Uterus (tissue), 4 donors: Measurements from ENCODE around the gene C5AR2. TPM values are rescaled to one million over a fixed set of nuclear protein-coding genes. Genes with fewer than 3 reads are reported as not detected.
"Not testable (repeated sequence)": the region's sequence is repeated elsewhere in the genome, so short reads cannot be mapped to it uniquely, and the experiment has no call there.

Source experiments
- DNase-seq, 2 donors: peaks; one replicate each; pipeline ENCODE4 v3.0.0-alpha.2; 2019 to 2020
- H3K27ac ChIP-seq, 2 donors: fragments of 200-600 bp; sonication (generic); 1 replicate in 1 of 2; 2 replicates in 1 of 2; pipeline ENCODE4 v1.5.1; 2016 to 2018
- H3K27me3 ChIP-seq, 2 donors: fragments of 200-600 bp; sonication (generic); one replicate each; pipeline ENCODE4 v1.5.1; 2018 to 2019; ENCODE audit warnings: control low read depth in 1 of 2
- H3K36me3 ChIP-seq, 2 donors: fragments of 200-600 bp; sonication (generic); one replicate each; pipeline ENCODE4 v1.5.1; 2019; ENCODE audit warnings: control low read depth in 1 of 2
- H3K4me1 ChIP-seq, 2 donors: fragments of 200-600 bp; sonication (generic); one replicate each; pipeline ENCODE4 v1.5.1; 2018 to 2019; ENCODE audit warnings: control low read depth in 1 of 2
- H3K4me3 ChIP-seq, 2 donors: fragments of 200-600 bp; sonication (generic); 1 replicate in 1 of 2; 2 replicates in 1 of 2; pipeline ENCODE4 v1.5.1; 2018 to 2019; ENCODE audit warnings: mild to moderate bottlenecking in 1 of 2
- H3K9me3 ChIP-seq, 2 donors: fragments of 200-600 bp; sonication (generic); one replicate each; pipeline ENCODE4 v1.5.1; 2019; ENCODE audit warnings: control low read depth in 1 of 2
- POLR2A ChIP-seq, 2 donors: fragments of 450-650 bp; IDR thresholded peaks; one replicate each; pipeline ENCODE4 v1.6.1; 2016; ENCODE audit warnings: antibody characterized with exemption in 2 of 2, mild to moderate bottlenecking in 1 of 2, moderate library complexity in 1 of 2
- intact Hi-C: fragments of 100-400 bp; cut with DNase I; formaldehyde crosslinking; loops from one replicate; pipeline ENCODE4 v1.15.1; 2023; ENCODE audit warnings: low total_unique reads
- total RNA-seq, 4 donors: library from RNA; depleted of rRNA in 3 of 4; stranded (reverse); fragments of >200 nt in 3 of 4; gene quantifications; one replicate each; pipeline versions ENCODE4 v1.1.0 to v1.2.4, GENCODE V29; 2014 to 2023
- TF ChIP-seq, protein P1 (sequence below), 4 experiments: fragments of 200-600 bp in 2 of 4; fragments of 450-650 bp in 2 of 4; sonication (generic) in 2 of 4; IDR thresholded peaks; one replicate each; pipeline ENCODE4 v1.5.1; 2016 to 2019; ENCODE audit warnings: antibody characterized with exemption in 4 of 4, mild to moderate bottlenecking in 2 of 4, moderate library complexity in 1 of 4
- donor health status: DM: yes; HTN: yes; CAD: no.

Gene C5AR2
- total RNA-seq, 4 donors from 2014 or later = 0.29 to 0.69 (median 0.64) TPM; not detected in 1

DNA sequence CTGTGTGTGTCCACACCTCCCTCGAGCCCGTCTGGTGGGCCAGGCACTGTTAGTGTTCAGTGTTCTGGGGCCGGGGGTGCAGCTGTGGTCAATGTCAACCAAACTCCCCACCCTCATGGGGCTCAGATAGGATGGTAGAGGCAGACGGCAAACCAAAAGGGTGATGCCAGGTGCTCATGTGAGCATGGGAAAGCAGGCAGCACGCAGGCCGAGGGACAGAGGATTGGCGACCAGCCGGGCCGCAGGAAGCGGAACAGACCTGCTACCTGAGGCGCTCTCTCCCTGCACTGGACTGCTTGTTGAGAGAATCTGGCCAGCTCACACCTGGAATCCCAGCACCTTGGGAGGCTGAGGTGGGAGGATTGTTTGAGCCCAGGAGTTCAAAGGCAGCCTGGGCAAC lies 46.3 kb downstream of the C5AR2 start:
- Histone ChIP-seq H3K27me3 (no peaks in the 10 kb centered on the region), H3K4me3 (no peak overlapping the region), H3K27ac (no peak overlapping the region), H3K9me3 (no peaks in the 10 kb centered on the region), H3K4me1 (no peaks in the 10 kb centered on the region), H3K36me3 (no peaks in the 10 kb centered on the region)
- intact Hi-C loops = no loop called here
- no peak for TF ChIP-seq POLR2A (IDR thresholded peaks at IDR 0.05)
- TF ChIP-seq, protein P1, sequence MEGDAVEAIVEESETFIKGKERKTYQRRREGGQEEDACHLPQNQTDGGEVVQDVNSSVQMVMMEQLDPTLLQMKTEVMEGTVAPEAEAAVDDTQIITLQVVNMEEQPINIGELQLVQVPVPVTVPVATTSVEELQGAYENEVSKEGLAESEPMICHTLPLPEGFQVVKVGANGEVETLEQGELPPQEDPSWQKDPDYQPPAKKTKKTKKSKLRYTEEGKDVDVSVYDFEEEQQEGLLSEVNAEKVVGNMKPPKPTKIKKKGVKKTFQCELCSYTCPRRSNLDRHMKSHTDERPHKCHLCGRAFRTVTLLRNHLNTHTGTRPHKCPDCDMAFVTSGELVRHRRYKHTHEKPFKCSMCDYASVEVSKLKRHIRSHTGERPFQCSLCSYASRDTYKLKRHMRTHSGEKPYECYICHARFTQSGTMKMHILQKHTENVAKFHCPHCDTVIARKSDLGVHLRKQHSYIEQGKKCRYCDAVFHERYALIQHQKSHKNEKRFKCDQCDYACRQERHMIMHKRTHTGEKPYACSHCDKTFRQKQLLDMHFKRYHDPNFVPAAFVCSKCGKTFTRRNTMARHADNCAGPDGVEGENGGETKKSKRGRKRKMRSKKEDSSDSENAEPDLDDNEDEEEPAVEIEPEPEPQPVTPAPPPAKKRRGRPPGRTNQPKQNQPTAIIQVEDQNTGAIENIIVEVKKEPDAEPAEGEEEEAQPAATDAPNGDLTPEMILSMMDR (IDR thresholded peaks at IDR 0.05) = no peak
- DNase-seq = no peak

DNA sequence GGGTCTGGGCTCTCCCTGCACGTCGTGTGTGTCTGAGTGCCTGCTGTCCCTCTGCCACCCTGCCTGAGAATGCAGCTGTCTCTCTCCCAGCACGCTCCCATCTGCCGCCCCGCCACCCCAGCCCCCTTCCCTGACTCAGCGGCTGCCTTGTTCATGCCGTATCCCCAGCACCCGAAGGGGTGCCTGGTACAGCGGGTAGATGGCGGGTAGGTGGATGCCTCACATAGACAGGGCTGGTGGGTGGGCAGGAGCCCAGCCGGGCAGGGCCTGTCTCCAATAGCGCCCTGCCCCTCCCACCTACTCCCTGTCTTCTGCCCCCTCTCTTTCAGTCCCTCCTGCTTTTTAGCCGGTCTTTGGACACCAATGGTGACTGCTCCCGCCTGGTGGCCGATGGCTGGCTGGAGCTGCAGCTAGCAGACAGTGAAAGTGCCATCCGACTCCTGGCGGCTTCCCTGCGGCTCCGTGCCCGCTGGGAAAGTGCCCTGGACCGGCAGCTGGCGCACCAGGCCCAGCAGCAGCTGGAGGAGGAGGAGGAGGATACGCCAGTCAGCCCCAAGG lies 47.5 kb downstream of the C5AR2 start:
- intact Hi-C loops = no loop called here
- Histone ChIP-seq H3K4me1 (no peaks in the 10 kb centered on the region), H3K4me3 (no peak overlapping the region), H3K27me3 (no peaks in the 10 kb centered on the region), H3K36me3 (no peaks in the 10 kb centered on the region), H3K9me3 (no peaks in the 10 kb centered on the region), H3K27ac (no peak overlapping the region)
- TF ChIP-seq, protein P1 (IDR thresholded peaks at IDR 0.05) = no peak
- TF ChIP-seq POLR2A (IDR thresholded peaks at IDR 0.05) = no peak
- DNase-seq = no peak

GRCh38 chr19:47380559-47380958 lies 48.6 kb downstream of the C5AR2 start:
- intact Hi-C loops = loop anchor here (5.0 kb wide), 1 partner anchor 87 kb away; no protein-coding TSS in a partner anchor
- no peak overlapping the region for H3K27ac ChIP-seq
- no peaks in the 10 kb centered on the region for H3K36me3 ChIP-seq
- no peaks in the 10 kb centered on the region for H3K4me1 ChIP-seq
- no peak for TF ChIP-seq POLR2A (IDR thresholded peaks at IDR 0.05)
- TF ChIP-seq, protein P1 (IDR thresholded peaks at IDR 0.05) = no peak
- no peaks in the 10 kb centered on the region for H3K27me3 ChIP-seq
- no peaks in the 10 kb centered on the region for H3K9me3 ChIP-seq
- DNase-seq = no peak
- H3K4me3 ChIP-seq = no peak overlapping the region

- TF ChIP-seq POLR2A (IDR thresholded peaks at IDR 0.05) = no peak
- TF ChIP-seq, protein P1 (IDR thresholded peaks at IDR 0.05) = no peak
- Histone ChIP-seq H3K9me3 (no peaks in the 10 kb centered on the region), H3K4me1 (no peaks in the 10 kb centered on the region), H3K27ac (no peak overlapping the region), H3K27me3 (no peaks in the 10 kb centered on the region), H3K4me3 (no peak overlapping the region), H3K36me3 (no peaks in the 10 kb centered on the region)
- intact Hi-C loops = loop anchor here (5.0 kb wide), 1 partner anchor 86 kb away; no protein-coding TSS in a partner anchor
- no peak for DNase-seq
Observed at GRCh38 chr19:47381121-47381520, 49.1 kb downstream of the C5AR2 start.

GRCh38 chr19:47381653-47382279 lies 49.8 kb downstream of the C5AR2 start:
- TF ChIP-seq, protein P1 (IDR thresholded peaks at IDR 0.05) = no peak
- TF ChIP-seq POLR2A (IDR thresholded peaks at IDR 0.05) = no peak
- Histone ChIP-seq H3K4me3 (no peak overlapping the region), H3K36me3 (no peaks in the 10 kb centered on the region), H3K27me3 (no peaks in the 10 kb centered on the region), H3K4me1 (no peaks in the 10 kb centered on the region), H3K9me3 (no peaks in the 10 kb centered on the region), H3K27ac (no peak overlapping the region)
- intact Hi-C loops = loop anchor here (5.0 kb wide), 1 partner anchor 86 kb away; no protein-coding TSS in a partner anchor
- no peak for DNase-seq

- H3K4me3 ChIP-seq, H3K27me3 ChIP-seq, H3K27ac ChIP-seq, H3K9me3 ChIP-seq, H3K36me3 ChIP-seq, H3K4me1 ChIP-seq, DNase-seq: not testable (repeated sequence)
- intact Hi-C loops = loop anchor here (5.0 kb wide), 1 partner anchor 83 kb away; no protein-coding TSS in a partner anchor
Observed at GRCh38 chr19:47383890-47384289, 51.9 kb downstream of the C5AR2 start.

GRCh38 chr19:47384533-47384932 lies 52.6 kb downstream of the C5AR2 start:
- H3K4me3 ChIP-seq, H3K4me1 ChIP-seq, H3K27ac ChIP-seq, DNase-seq, H3K27me3 ChIP-seq, H3K36me3 ChIP-seq, H3K9me3 ChIP-seq: not testable (repeated sequence)
- intact Hi-C loops = loop anchor here (5.0 kb wide), 1 partner anchor 83 kb away; no protein-coding TSS in a partner anchor

GRCh38 chr19:47386582-47386981 lies 54.6 kb downstream of the C5AR2 start:
- H3K9me3 ChIP-seq, DNase-seq, H3K27me3 ChIP-seq, H3K36me3 ChIP-seq, H3K4me1 ChIP-seq, H3K27ac ChIP-seq, intact Hi-C loops, H3K4me3 ChIP-seq: not testable (repeated sequence)
